ENCODE measurements around the gene MYO7A. TPM values are rescaled to one million over a fixed set of nuclear protein-coding genes. Genes with fewer than 3 reads are reported as not detected.
A peak's percentile ranks its signal among the peaks of the same experiment; 100 is the strongest.

The MYO7A gene
- total RNA-seq, 1 donor from 2014 or later, result 0.82 TPM

GRCh38 chr11:77156396-77157195, 28.6 kb downstream of the MYO7A start:
- FAIRE-seq (no peak), DNase-seq (ENCODE audit: low spot score in 2 of 2) (no peak)

GRCh38 chr11:77158041-77158695, 30.1 kb downstream of the MYO7A start:
- FAIRE-seq (no peak), DNase-seq (ENCODE audit: low spot score in 2 of 2) (no peak)

- no peak for DNase-seq (ENCODE audit: low spot score in 2 of 2)
- FAIRE-seq, result no peak
These were observed 31.3 kb downstream of the MYO7A start for GRCh38 chr11:77159219-77159936.

- FAIRE-seq (no peak), DNase-seq (ENCODE audit: low spot score in 2 of 2) (no peak)
These were observed 32.0 kb downstream of the MYO7A start for GRCh38 chr11:77159937-77160495.

GRCh38 chr11:77163271-77163670, 35.2 kb downstream of the MYO7A start:
- FAIRE-seq, result no peak
- DNase-seq (ENCODE audit: low spot score in 2 of 2), result no peak

- FAIRE-seq, result no peak
These were observed 37.0 kb downstream of the MYO7A start for GRCh38 chr11:77165066-77165465.

GRCh38 chr11:77166021-77166420, 38.0 kb downstream of the MYO7A start:
- DNase-seq (ENCODE audit: low spot score in 2 of 2) (no peak), FAIRE-seq (no peak)

More at GRCh38 chr11:77165066-77165465, 37.0 kb downstream of the MYO7A start:
- DNase-seq (ENCODE audit: low spot score in 2 of 2), result no peak

- DNase-seq (ENCODE audit: low spot score in 2 of 2) (no peak), FAIRE-seq (no peak)
These were observed 39.1 kb downstream of the MYO7A start for GRCh38 chr11:77167111-77167626.

- FAIRE-seq (no peak), DNase-seq (ENCODE audit: low spot score in 2 of 2) (no peak)
These were observed 39.7 kb downstream of the MYO7A start for GRCh38 chr11:77167791-77168190.

- no peak for FAIRE-seq
- no peak for DNase-seq (ENCODE audit: low spot score in 2 of 2)
These were observed 42.1 kb downstream of the MYO7A start for GRCh38 chr11:77170107-77170506.

- no peak for FAIRE-seq
- DNase-seq (ENCODE audit: low spot score in 2 of 2), result no peak
These were observed 43.2 kb downstream of the MYO7A start for GRCh38 chr11:77171254-77171653.

- DNase-seq (ENCODE audit: low spot score in 2 of 2), result no peak
- no peak for FAIRE-seq
These were observed 44.0 kb downstream of the MYO7A start for GRCh38 chr11:77171885-77172665.

GRCh38 chr11:77172666-77172982, 44.6 kb downstream of the MYO7A start:
- DNase-seq (ENCODE audit: low spot score in 2 of 2) (no peak), FAIRE-seq (no peak)

GRCh38 chr11:77173494-77173893, 45.4 kb downstream of the MYO7A start:
- FAIRE-seq (no peak), DNase-seq (ENCODE audit: low spot score in 2 of 2) (no peak)

GRCh38 chr11:77174559-77174958, 46.5 kb downstream of the MYO7A start:
- FAIRE-seq, result no peak
- no peak for DNase-seq (ENCODE audit: low spot score in 2 of 2)

GRCh38 chr11:77175021-77175842, 47.2 kb downstream of the MYO7A start:
- DNase-seq (ENCODE audit: low spot score in 2 of 2) (no peak), FAIRE-seq (no peak)

- no peak for FAIRE-seq
- DNase-seq (ENCODE audit: low spot score in 2 of 2), result peak; percentile 55 to 62
These were observed 48.0 kb downstream of the MYO7A start for GRCh38 chr11:77175869-77176539.

GRCh38 chr11:77176996-77177395, 49.0 kb downstream of the MYO7A start:
- DNase-seq (ENCODE audit: low spot score in 2 of 2), result no peak
- no peak for FAIRE-seq

- no peak for FAIRE-seq
- DNase-seq (ENCODE audit: low spot score in 2 of 2), result no peak
These were observed 50.1 kb downstream of the MYO7A start for GRCh38 chr11:77178150-77178549.

Measured in frontal cortex (tissue), 4 donors.